Stomach smooth muscle (tissue), 2 donors: ENCODE results near the gene CEP170B.

Source experiments
- H3K27ac ChIP-seq: one replicate; pipeline ENCODE4 v1.7.0; 2013; ENCODE audit warnings: mild to moderate bottlenecking, low read length, inconsistent platforms
- H3K27me3 ChIP-seq, 2 donors: one replicate each; pipeline ENCODE4 v1.7.0; 2013; ENCODE audit warnings: low read length in 2 of 2; ENCODE audit not compliant: insufficient read depth in 2 of 2, control insufficient read depth in 1 of 2
- H3K36me3 ChIP-seq, 2 donors: one replicate each; pipeline ENCODE4 v1.7.0; 2013; ENCODE audit warnings: low read length in 2 of 2; ENCODE audit not compliant: control insufficient read depth in 2 of 2, insufficient read depth in 2 of 2
- H3K4me1 ChIP-seq: one replicate; pipeline ENCODE4 v1.7.0; 2013; ENCODE audit warnings: low read length; ENCODE audit not compliant: control insufficient read depth, insufficient read depth
- H3K4me3 ChIP-seq, 2 donors: one replicate each; pipeline ENCODE4 v1.7.0; 2013; ENCODE audit warnings: low read length in 2 of 2
- H3K9ac ChIP-seq, 2 donors: one replicate each; pipeline ENCODE4 v1.7.0; 2013; ENCODE audit warnings: low read length in 2 of 2, mild to moderate bottlenecking in 1 of 2
- H3K9me3 ChIP-seq, 2 donors: one replicate each; pipeline ENCODE4 v1.7.0; 2013; ENCODE audit warnings: low read length in 2 of 2; ENCODE audit not compliant: control insufficient read depth in 2 of 2
- donor health status: healthy.
- donor health status: Pancreatic carcinoma.

CEP170B gene

DNA sequence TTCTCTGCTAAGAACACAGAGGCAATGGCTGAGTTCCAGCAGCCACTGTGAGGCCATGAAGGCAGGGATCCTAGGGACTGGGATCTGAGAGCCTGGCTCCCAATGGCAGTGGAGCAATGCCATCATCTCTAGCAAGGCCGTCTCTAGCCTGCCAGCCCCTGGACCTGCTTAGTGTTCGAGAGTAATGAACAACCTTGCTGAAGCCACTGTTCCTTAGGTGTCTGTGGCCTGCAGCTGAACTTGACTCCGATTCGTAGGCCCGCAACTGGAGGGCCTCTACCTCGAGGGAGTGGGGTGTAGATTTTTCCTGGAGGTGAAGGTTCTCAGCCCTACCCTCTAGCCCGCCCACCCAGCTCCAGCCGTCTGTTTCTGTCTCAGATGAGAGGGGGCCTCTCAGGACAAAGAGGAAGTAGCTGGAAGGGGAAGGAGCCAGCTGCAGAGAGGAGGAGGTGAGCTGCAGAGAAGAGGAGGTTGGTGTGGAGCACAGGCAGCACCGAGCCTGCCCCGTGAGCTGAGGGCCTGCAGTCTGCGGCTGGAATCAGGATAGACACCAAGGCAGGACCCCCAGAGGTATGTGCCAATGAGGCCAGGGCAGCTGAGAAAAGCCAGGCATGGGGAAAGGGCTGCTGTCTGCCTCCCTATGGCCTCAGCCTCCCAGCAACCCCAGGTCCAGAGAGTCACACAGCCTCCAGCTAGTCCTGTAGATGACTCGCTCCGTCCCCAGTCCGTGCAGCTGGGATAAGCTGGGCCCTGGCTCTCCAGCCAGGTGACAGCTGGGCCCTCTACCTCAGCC, 59.5 kb downstream of the CEP170B start, which contains the start of gene PLD4:
Gene PLD4 (plus strand): TSS at position 459 of the 793 bp plus-strand sequence. CDS start 2,262 bp downstream, outside the sequence.
- Histone ChIP-seq H3K4me3 (no peak within 1 kb of the TSS), H3K36me3 (no peaks in the 10 kb centered on the region), H3K27ac (no peak within 1 kb of the TSS)

DNA sequence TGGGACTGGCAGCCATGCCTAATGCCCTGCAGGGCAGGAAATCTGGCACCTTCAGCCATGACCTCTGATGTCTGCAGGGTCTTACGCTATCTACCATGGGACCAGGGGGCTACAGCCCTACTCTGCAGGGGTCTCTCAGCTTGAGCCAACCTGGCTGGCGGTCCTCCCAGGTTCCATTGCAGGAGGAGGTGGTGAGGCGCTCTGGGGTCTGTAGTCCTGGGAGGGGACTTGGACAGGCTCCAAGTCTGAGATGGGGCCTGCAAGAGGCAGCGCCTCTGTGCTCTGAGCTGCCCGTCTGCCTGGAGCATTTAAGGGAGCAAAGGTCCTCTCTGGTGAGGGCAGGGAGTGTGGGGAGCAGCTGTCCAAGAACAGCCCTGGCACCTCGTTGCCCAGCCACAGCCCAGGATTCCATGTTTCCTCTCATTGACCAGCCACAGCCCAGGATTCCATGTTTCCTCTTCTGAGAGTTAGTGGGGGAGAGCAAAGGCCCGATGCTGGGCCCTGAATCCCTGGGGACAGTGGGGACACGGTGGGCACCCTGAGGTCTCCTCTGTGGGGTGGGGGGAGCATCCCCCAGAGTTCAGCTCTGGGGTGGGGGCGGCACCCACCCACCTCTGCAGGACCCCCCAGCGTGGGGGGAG, 60.3 kb downstream of the CEP170B start:
- H3K4me3 ChIP-seq, result no peak overlapping the region
- no peaks in the 10 kb centered on the region for H3K27me3 ChIP-seq
- H3K36me3 ChIP-seq, result no peaks in the 10 kb centered on the region
- H3K27ac ChIP-seq, result no peak overlapping the region
- H3K4me1 ChIP-seq, result no peaks in the 10 kb centered on the region
- peaks cover 0 to 5% of the 10 kb centered on the region in 2 donors for H3K9me3 ChIP-seq
- H3K9ac ChIP-seq, result no peak overlapping the region

More for the DNA sequence above, 59.5 kb downstream of the CEP170B start, which contains the start of gene PLD4:
- Histone ChIP-seq H3K4me1 (no peaks in the 10 kb centered on the region), H3K27me3 (no peaks in the 10 kb centered on the region), H3K9ac (no peak within 1 kb of the TSS), H3K9me3 (peaks cover 0 to 5% of the 10 kb centered on the region in 2 donors)

DNA sequence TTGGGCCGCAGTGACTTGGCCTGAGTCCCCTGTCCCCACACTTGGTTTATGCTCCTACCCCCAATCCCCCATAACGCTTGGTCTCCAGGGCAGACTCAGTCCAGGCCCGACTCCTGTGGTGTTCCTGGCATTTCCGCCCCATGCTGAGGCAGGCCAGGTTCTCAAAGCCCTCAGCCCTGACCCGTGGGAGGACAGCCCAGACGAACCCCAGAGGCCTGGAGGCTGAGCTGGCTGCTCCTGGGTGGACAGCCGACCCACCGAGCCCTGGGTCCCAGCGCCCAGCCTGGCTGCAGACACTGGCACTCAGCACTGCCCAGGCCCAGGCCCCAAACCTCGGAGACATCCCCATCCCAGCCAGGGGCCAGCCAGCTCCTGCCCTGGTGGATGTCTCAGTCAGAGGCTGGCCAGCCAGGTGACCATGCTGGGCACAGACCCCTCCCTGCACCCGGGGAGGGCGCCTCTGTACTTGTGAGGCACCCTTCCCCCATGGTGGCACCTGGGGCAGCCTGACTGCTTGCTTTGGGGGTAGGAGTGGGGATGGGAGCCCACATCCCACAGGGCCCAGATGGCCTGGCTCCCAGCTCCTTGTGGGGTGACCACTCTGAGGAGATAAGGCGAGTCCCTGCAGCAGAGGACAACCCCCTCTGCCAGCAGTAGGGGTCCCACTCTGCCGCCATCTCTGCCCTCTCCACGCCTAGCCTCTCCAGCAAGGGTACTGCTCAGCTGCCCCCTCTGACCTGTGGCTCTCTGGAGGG, 61.0 kb downstream of the CEP170B start:
- Histone ChIP-seq H3K27ac (no peak overlapping the region), H3K9ac (no peak overlapping the region)

DNA sequence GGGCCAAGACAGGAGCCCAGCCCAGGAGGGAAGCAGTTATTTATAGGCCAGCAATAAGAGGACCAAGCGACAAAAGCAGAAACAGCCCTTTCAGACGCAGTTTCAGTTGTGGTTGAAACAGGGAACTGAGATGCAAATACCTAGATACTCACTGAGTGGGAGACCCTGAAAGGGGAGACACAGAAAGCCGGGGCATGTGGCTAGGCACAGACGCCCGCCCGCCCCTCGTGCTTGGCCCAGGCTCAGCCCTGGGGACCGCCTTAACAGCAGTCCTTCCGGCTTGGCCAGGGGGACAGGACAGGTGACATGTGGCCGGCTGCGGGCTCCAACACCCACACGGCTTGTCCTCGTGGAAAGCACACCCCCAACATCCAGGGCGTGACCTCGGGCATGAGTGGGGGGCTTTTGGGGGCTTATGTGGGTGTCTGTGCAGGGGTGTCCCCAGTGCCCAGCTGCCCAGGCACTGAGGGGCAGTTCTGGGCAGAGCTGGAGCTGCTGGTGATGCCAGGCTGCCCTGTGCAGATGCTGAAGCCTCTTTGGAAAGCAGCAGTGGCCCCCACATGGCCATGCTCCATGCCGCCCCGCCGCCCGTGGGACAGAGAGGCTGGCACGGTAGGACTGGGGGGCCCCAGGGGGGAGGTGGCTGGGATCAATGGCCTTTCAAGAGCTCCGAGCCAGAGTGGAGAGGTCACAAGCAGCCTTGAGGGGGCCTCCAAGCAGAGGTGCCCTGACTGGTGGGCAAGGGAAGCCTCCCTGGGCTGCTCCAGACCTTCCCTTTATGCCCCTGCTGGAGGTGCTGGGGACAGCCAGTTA, 61.8 kb downstream of the CEP170B start:
- Histone ChIP-seq H3K36me3 (no peaks in the 10 kb centered on the region), H3K9me3 (peaks cover 0 to 5% of the 10 kb centered on the region in 2 donors), H3K4me1 (peaks cover 4% of the 10 kb centered on the region), H3K27me3 (no peaks in the 10 kb centered on the region), H3K4me3 (no peak overlapping the region), H3K9ac (no peak overlapping the region), H3K27ac (no peak overlapping the region)

More for the DNA sequence above, 61.0 kb downstream of the CEP170B start:
- H3K27me3 ChIP-seq, result no peaks in the 10 kb centered on the region
- H3K9me3 ChIP-seq, result peaks cover 0 to 5% of the 10 kb centered on the region in 2 donors
- no peaks in the 10 kb centered on the region for H3K4me1 ChIP-seq
- no peak overlapping the region for H3K4me3 ChIP-seq
- H3K36me3 ChIP-seq, result no peaks in the 10 kb centered on the region

DNA sequence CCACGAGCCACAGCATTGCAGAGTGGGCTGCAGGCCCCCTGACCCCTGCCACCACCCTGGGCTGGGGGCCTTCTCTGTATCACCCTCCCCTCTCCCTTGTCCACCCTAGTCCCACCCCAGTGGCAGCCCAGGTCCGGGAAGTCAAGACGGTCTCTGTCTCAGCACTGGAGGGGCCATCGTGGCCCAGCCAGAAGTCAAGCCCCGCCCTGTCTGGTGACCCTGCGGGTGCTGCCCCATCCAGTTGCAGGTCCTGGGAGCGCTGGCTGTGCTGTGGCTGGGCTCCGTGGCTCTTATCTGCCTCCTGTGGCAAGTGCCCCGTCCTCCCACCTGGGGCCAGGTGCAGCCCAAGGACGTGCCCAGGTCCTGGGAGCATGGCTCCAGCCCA, 62.4 kb downstream of the CEP170B start:
- Histone ChIP-seq H3K27me3 (no peaks in the 10 kb centered on the region), H3K9me3 (peaks cover 0 to 5% of the 10 kb centered on the region in 2 donors), H3K4me1 (peaks cover 8% of the 10 kb centered on the region), H3K4me3 (no peak overlapping the region), H3K36me3 (no peaks in the 10 kb centered on the region), H3K27ac (no peak overlapping the region), H3K9ac (no peak overlapping the region)

DNA sequence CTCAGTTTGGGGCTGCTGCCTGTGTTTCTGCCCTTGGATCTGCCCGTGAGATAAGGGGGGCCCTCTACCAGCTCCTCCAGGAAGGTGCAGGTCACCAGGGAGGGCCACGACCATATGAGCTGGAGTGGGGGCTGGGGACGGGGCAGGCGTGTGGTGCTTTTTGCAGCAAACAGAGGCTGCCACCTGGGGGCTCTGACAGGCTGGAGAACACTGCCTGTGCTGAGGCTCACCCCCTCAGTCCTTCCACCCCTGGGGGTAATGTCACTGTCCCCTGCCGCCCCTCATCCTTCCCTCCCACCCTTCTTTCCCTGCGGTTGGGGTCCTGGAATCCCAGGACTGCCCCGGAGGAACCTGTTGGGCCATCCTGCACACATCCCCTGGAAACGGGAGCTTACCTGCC, 62.8 kb downstream of the CEP170B start:
- no peak overlapping the region for H3K4me3 ChIP-seq
- H3K9me3 ChIP-seq, result peaks cover 0 to 5% of the 10 kb centered on the region in 2 donors
- peaks cover 13% of the 10 kb centered on the region for H3K4me1 ChIP-seq
- H3K27me3 ChIP-seq, result no peaks in the 10 kb centered on the region
- H3K27ac ChIP-seq, result no peak overlapping the region
- no peaks in the 10 kb centered on the region for H3K36me3 ChIP-seq
- H3K9ac ChIP-seq, result no peak overlapping the region

DNA sequence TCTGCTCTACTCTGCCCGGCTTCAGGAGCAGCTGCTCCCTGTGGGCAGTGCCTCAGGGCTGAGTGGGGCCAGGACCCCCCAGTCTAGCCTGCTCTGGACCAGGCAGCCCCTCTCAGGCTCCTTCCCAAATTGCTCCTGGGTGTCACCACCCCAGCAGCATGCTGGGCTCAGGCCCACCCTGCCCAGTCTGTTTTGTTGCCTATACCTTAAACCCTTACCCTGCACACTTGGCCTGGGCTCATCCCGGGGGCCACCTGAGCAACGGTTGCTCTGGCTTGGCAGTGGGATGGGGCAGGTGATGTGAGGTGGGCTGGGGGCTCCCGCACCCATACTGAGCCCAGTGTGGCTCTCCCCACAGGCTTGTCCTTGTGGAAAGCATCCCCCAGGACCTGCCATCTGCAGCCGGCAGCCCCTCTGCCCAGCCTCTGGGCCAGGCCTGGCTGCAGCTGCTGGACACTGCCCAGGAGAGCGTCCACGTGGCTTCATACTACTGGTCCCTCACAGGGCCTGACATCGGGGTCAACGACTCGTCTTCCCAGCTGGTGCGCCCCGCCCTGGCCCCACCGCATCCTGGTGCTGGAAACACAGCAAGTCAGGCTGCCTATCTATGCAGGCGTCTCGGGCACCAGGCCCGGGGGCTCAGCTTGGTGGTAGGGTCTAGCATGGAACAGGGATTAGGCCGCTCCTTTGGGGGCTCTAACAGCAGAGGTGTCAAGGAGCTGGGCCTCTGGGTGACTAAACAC, 63.5 kb downstream of the CEP170B start:
- peaks cover 0 to 5% of the 10 kb centered on the region in 2 donors for H3K9me3 ChIP-seq
- H3K36me3 ChIP-seq, result no peaks in the 10 kb centered on the region
- H3K4me3 ChIP-seq, result no peak overlapping the region
- H3K27me3 ChIP-seq, result no peaks in the 10 kb centered on the region
- no peak overlapping the region for H3K9ac ChIP-seq
- H3K4me1 ChIP-seq, result peaks cover 14% of the 10 kb centered on the region
- H3K27ac ChIP-seq, result no peak overlapping the region

DNA sequence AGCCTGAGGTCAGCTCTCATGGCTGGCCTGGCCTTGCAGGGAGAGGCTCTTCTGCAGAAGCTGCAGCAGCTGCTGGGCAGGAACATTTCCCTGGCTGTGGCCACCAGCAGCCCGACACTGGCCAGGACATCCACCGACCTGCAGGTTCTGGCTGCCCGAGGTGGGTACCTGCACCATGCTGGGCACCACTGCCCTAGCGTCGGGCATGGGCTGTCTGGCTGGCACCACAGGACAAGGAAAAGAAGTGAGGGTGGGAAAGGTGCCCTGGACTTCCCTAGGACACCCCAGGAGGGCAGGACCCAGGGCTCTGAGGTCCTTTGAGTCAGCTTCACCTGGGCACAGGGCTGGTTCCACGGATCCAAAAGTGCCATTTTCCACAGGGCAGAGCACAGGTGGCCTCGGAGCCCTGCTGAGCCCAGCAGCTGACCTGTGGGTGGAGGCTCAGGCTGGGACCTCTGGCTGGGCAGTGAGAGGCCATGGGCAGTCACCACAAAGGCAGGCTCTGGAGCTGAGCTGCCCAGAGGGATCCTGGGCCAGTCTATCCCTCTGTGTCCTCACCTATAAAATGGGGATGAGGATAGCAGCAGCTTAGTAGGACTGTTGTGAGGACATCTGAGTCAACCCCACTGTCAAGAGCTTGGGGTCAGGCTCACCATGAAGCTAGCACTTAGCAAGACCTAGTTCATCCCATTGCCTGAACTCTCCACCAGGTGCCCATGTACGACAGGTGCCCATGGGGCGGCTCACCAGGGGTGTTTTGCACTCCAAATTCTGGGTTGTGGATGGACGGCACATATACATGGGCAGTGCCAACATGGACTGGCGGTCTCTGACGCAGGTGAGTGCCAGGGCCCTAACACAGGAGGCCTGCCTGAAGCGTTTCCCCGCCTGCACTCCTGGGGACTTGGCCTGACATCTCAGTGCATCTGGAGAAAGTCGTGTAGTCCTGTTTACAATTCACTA, 64.5 kb downstream of the CEP170B start:
- H3K27ac ChIP-seq, result no peak overlapping the region
- peaks cover 14% of the 10 kb centered on the region for H3K4me1 ChIP-seq
- H3K27me3 ChIP-seq, result no peaks in the 10 kb centered on the region
- no peak overlapping the region for H3K9ac ChIP-seq
- H3K4me3 ChIP-seq, result no peak overlapping the region
- no peaks in the 10 kb centered on the region for H3K36me3 ChIP-seq
- no peaks in the 10 kb centered on the region for H3K9me3 ChIP-seq
